OCI-LY3 (cell line): ENCODE data around the gene KIF23.

Source experiments
- EZH2phosphoT487 ChIP-seq: fragments of 200-600 bp; shearing (Covaris generic); IDR thresholded peaks from 2 replicates; pipeline ENCODE4 v1.6.1; 2018; ENCODE audit warnings: antibody characterized with exemption, mixed run types, low read depth
- TF ChIP-seq, protein P1 (sequence below): fragments of 200-600, 300-600 bp; sonication (generic); IDR thresholded peaks from 2 replicates; pipeline ENCODE4 v1.5.1; 2014; ENCODE audit warnings: antibody characterized with exemption, low read length, low read depth

DNA sequence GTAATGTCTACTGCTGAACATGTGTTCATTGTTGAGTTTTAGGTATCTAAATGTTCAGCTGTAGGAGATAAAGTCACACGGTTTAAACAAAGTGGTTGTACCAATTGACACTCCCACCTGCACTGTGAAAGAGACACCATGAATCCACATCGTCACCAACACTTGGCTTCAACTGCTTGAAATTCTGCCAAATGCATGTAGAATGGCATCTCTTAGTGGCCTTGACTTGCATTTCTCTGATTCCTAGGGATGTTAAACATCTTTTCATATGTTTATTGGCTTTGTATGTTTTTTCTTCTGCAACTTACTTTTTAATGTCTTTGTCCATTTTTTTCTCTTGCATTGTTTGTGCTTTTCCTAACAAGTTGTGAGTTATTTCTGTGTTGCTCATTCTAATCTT lies 81.9 kb downstream of the KIF23 start:
- TF ChIP-seq, protein P1, sequence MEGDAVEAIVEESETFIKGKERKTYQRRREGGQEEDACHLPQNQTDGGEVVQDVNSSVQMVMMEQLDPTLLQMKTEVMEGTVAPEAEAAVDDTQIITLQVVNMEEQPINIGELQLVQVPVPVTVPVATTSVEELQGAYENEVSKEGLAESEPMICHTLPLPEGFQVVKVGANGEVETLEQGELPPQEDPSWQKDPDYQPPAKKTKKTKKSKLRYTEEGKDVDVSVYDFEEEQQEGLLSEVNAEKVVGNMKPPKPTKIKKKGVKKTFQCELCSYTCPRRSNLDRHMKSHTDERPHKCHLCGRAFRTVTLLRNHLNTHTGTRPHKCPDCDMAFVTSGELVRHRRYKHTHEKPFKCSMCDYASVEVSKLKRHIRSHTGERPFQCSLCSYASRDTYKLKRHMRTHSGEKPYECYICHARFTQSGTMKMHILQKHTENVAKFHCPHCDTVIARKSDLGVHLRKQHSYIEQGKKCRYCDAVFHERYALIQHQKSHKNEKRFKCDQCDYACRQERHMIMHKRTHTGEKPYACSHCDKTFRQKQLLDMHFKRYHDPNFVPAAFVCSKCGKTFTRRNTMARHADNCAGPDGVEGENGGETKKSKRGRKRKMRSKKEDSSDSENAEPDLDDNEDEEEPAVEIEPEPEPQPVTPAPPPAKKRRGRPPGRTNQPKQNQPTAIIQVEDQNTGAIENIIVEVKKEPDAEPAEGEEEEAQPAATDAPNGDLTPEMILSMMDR, result no peak
- TF ChIP-seq EZH2phosphoT487, result no peak
